H9 (cell line): ENCODE data around the gene PLEKHA8. TPM values are rescaled to one million over a fixed set of nuclear protein-coding genes. Genes with fewer than 3 reads are reported as not detected.

Experiments
- DNase-seq: peaks from one replicate; pipeline ENCODE4 v3.0.0-alpha.2; 2017
- H2AFZ ChIP-seq: one replicate; pipeline ENCODE4 v1.6.1; 2013; ENCODE audit warnings: mild to moderate bottlenecking, low read length, control low read depth, moderate library complexity
- H2AK5ac ChIP-seq: 2 replicates; pipeline ENCODE4 v1.6.1; 2013; ENCODE audit warnings: low read length, control low read depth, mixed read lengths; ENCODE audit not compliant: insufficient read length
- H2BK120ac ChIP-seq: one replicate; pipeline ENCODE4 v1.6.1; 2013; ENCODE audit warnings: low read depth, mild to moderate bottlenecking, low read length, control low read depth, inconsistent platforms; ENCODE audit not compliant: poor library complexity, severe bottlenecking
- H2BK12ac ChIP-seq: 2 replicates; pipeline ENCODE4 v1.6.1; 2013; ENCODE audit warnings: low read length, control low read depth, mixed read lengths, low read depth; ENCODE audit not compliant: insufficient read length
- H2BK15ac ChIP-seq: 2 replicates; pipeline ENCODE4 v1.6.1; 2013; ENCODE audit warnings: low read depth, low read length, control low read depth
- H2BK20ac ChIP-seq: one replicate; pipeline ENCODE4 v1.6.1; 2013; ENCODE audit warnings: low read depth, mild to moderate bottlenecking, low read length, control low read depth, inconsistent platforms; ENCODE audit not compliant: poor library complexity, severe bottlenecking
- H2BK5ac ChIP-seq: 2 replicates; pipeline ENCODE4 v1.6.1; 2013; ENCODE audit warnings: low read length, control low read depth, mixed read lengths; ENCODE audit not compliant: insufficient read length
- H3K14ac ChIP-seq: 2 replicates; pipeline ENCODE4 v1.6.1; 2013; ENCODE audit warnings: low read length, control low read depth; ENCODE audit not compliant: insufficient read depth
- H3K18ac ChIP-seq: 2 replicates; pipeline ENCODE4 v1.6.1; 2013; ENCODE audit warnings: low read depth, mild to moderate bottlenecking, mixed read lengths, low read length, control low read depth; ENCODE audit not compliant: insufficient read length
- H3K23ac ChIP-seq: 2 replicates; pipeline ENCODE4 v1.6.1; 2013; ENCODE audit warnings: low read length, control low read depth, mixed read lengths, low read depth; ENCODE audit not compliant: insufficient read length
- H3K23me2 ChIP-seq: 2 replicates; pipeline ENCODE4 v1.6.1; 2013; ENCODE audit warnings: low read depth, mild to moderate bottlenecking, mixed read lengths, low read length, control low read depth; ENCODE audit not compliant: insufficient read length, poor library complexity, severe bottlenecking
- H3K27ac ChIP-seq: 2 replicates; pipeline ENCODE4 v1.5.1; 2013; ENCODE audit warnings: low read length, control low read depth, mixed read lengths, low read depth; ENCODE audit not compliant: insufficient read length
- H3K27me3 ChIP-seq: 2 replicates; pipeline ENCODE4 v1.6.1; 2013; ENCODE audit warnings: low read length, control low read depth, inconsistent platforms; ENCODE audit not compliant: insufficient read depth
- H3K4ac ChIP-seq: 2 replicates; pipeline ENCODE4 v1.6.1; 2013; ENCODE audit warnings: low read depth, mild to moderate bottlenecking, control low read depth, inconsistent platforms, low read length, moderate library complexity
- H3K4me1 ChIP-seq: 2 replicates; pipeline ENCODE4 v1.6.1; 2013; ENCODE audit warnings: low read length, control low read depth, inconsistent platforms; ENCODE audit not compliant: insufficient read depth
- H3K4me2 ChIP-seq: 2 replicates; pipeline ENCODE4 v1.6.1; 2013; ENCODE audit warnings: low read length, control low read depth, mixed read lengths; ENCODE audit not compliant: insufficient read length, insufficient read depth
- H3K56ac ChIP-seq: 2 replicates; pipeline ENCODE4 v1.6.1; 2013; ENCODE audit warnings: low read depth, mild to moderate bottlenecking, mixed read lengths, low read length, control low read depth; ENCODE audit not compliant: insufficient read length
- H3K79me1 ChIP-seq: 2 replicates; pipeline ENCODE4 v1.6.1; 2013; ENCODE audit warnings: low read depth, mild to moderate bottlenecking, moderate library complexity, low read length, control low read depth, inconsistent platforms; ENCODE audit not compliant: insufficient read depth, poor library complexity, severe bottlenecking
- H3K79me2 ChIP-seq: 2 replicates; pipeline ENCODE4 v1.6.1; 2013; ENCODE audit warnings: low read length, control low read depth, inconsistent platforms; ENCODE audit not compliant: insufficient read depth
- H3K9ac ChIP-seq: 2 replicates; pipeline ENCODE4 v1.6.1; 2013; ENCODE audit warnings: low read length, control low read depth, mixed read lengths; ENCODE audit not compliant: insufficient read length; ENCODE audit errors: extremely low read depth
- H3K9me3 ChIP-seq: one replicate; pipeline ENCODE4 v1.6.1; 2013; ENCODE audit warnings: low read depth, low read length, inconsistent platforms; ENCODE audit not compliant: control insufficient read depth
- H3T11ph ChIP-seq: one replicate; pipeline ENCODE4 v1.6.1; 2013; ENCODE audit warnings: mild to moderate bottlenecking, low read length, control low read depth, inconsistent platforms
- H4K20me1 ChIP-seq: one replicate; pipeline ENCODE4 v1.6.1; 2013; ENCODE audit not compliant: control insufficient read depth, insufficient read length, insufficient read depth
- H4K5ac ChIP-seq: 2 replicates; pipeline ENCODE4 v1.6.1; 2013; ENCODE audit warnings: low read depth, mild to moderate bottlenecking, mixed read lengths, low read length, control low read depth; ENCODE audit not compliant: insufficient read length
- H4K8ac ChIP-seq: replicated peaks from 2 replicates; pipeline ENCODE4 v1.6.1; 2013; ENCODE audit warnings: low read length, control low read depth, mixed read lengths, low read depth; ENCODE audit not compliant: insufficient read length
- H4K91ac ChIP-seq: 2 replicates; pipeline ENCODE4 v1.6.1; 2013; ENCODE audit warnings: low read depth, mild to moderate bottlenecking, moderate library complexity, mixed read lengths, low read length, control low read depth; ENCODE audit not compliant: insufficient read length
- H3K27ac Mint-ChIP-seq, 3 experiments: 2 replicates in 2 of 3; 3 replicates in 1 of 3; pipeline ENCODE4 v1.8.0; 2020 to 2021; ENCODE audit warnings: mixed read lengths in 3 of 3, mild to moderate bottlenecking in 1 of 3, moderate library complexity in 1 of 3
- H3K27me3 Mint-ChIP-seq: 2 replicates; pipeline ENCODE4 v1.8.0; 2021; ENCODE audit warnings: low read depth, mild to moderate bottlenecking, moderate library complexity, mixed read lengths
- H3K36me3 Mint-ChIP-seq, 3 experiments: 2 replicates in 2 of 3; 3 replicates in 1 of 3; pipeline ENCODE4 v1.8.0; 2020 to 2021; ENCODE audit warnings: low read depth in 3 of 3, mixed read lengths in 3 of 3; ENCODE audit not compliant: insufficient read depth in 1 of 3
- H3K4me1 Mint-ChIP-seq, 2 experiments: 2 replicates each; pipeline ENCODE4 v1.8.0; 2020; ENCODE audit warnings: mixed read lengths in 2 of 2
- H3K4me3 Mint-ChIP-seq, 2 experiments: 2 replicates in 1 of 2; 3 replicates in 1 of 2; pipeline ENCODE4 v1.8.0; 2020 to 2021; ENCODE audit warnings: mild to moderate bottlenecking in 2 of 2, mixed read lengths in 2 of 2, moderate library complexity in 1 of 2
- H3K9me3 Mint-ChIP-seq, 2 experiments: 2 replicates in 1 of 2; 3 replicates in 1 of 2; pipeline ENCODE4 v1.8.0; 2020; ENCODE audit warnings: mild to moderate bottlenecking in 2 of 2, mixed read lengths in 2 of 2, moderate library complexity in 1 of 2
- CTCF ChIP-seq: fragments of 200-600 bp; sonication (generic); conservative IDR thresholded peaks from 3 replicates; pipeline ENCODE4 v1.8.0; 2021; ENCODE audit warnings: antibody characterized with exemption, mild to moderate bottlenecking
- WGBS: extraction: QIAGEN DNeasy Blood & Tissue Kit; methylation state at CpG from one replicate; pipeline ENCODE4 v1.1.7; 2013; ENCODE audit warnings: missing lambda C conversion rate, low lambda C conversion rate, mixed read lengths; ENCODE audit not compliant: insufficient read length; ENCODE audit errors: extremely low coverage; 5-methylcytosine and 5-hydroxymethylcytosine counted together
- total RNA-seq: library from RNA; stranded (reverse); gene quantifications from 2 replicates; pipeline ENCODE4 v1.2.1, GENCODE V29; 2021

Gene PLEKHA8
- total RNA-seq, 1 experiment from 2014 or later = 37.0 TPM

- H3K36me3 Mint-ChIP-seq = no peaks in the 10 kb centered on the region
- Histone ChIP-seq H4K5ac (no peak overlapping the region), H3K27me3 (no peaks in the 10 kb centered on the region), H4K20me1 (no peaks in the 10 kb centered on the region), H3K14ac (no peak overlapping the region), H3K4ac (no peak overlapping the region), H3K27ac (no peak overlapping the region), H4K91ac (no peak overlapping the region), H3K56ac (no peak overlapping the region), H3K23ac (no peak overlapping the region), H3K9ac (no peak overlapping the region), H3K79me2 (no peaks in the 10 kb centered on the region), H2BK20ac (no peak overlapping the region), H2AK5ac (no peak overlapping the region), H3K4me2 (no peak overlapping the region), H3K18ac (no peak overlapping the region), H3K79me1 (no peaks in the 10 kb centered on the region), H2BK120ac (no peak overlapping the region), H2BK12ac (no peak overlapping the region), H3K9me3 (no peaks in the 10 kb centered on the region), H2BK15ac (no peak overlapping the region), H3K23me2 (no peaks in the 10 kb centered on the region), H2BK5ac (no peak overlapping the region), H3T11ph (no peak overlapping the region), H4K8ac (no peak overlapping the region), H3K4me1 (peaks cover 12% of the 10 kb centered on the region), H2AFZ (no peak overlapping the region)
- TF ChIP-seq CTCF = no peak
- peaks cover 47 to 58% of the 10 kb centered on the region in 2 experiments for H3K4me1 Mint-ChIP-seq
- no peak overlapping the region for H3K27ac Mint-ChIP-seq
- no peak overlapping the region for H3K4me3 Mint-ChIP-seq
- WGBS = no CpG with 5 or more reads among the region's 4 CpGs
- DNase-seq = no peak
- H3K27me3 Mint-ChIP-seq = no peaks in the 10 kb centered on the region
- H3K9me3 Mint-ChIP-seq = no peaks in the 10 kb centered on the region
Observed at GRCh38 chr7:30159163-30159562, 131.0 kb downstream of the PLEKHA8 start.
